Measurements from ENCODE around the gene PCID2. TPM values are rescaled to one million over a fixed set of nuclear protein-coding genes. Genes with fewer than 3 reads are reported as not detected.

PCID2 gene
- total RNA-seq, 1 donor from 2014 or later = 53.4 TPM

GRCh38 chr13:113150550-113151365 lies 57.7 kb downstream of the PCID2 start:
- no peak for DNase-seq (ENCODE audit: low read depth, low spot score)

- no peak for DNase-seq (ENCODE audit: low read depth, low spot score)
These were observed 58.5 kb downstream of the PCID2 start for GRCh38 chr13:113149711-113150549.

GRCh38 chr13:113148940-113149503 lies 59.4 kb downstream of the PCID2 start:
- DNase-seq (ENCODE audit: low read depth, low spot score) = no peak

- no peak for DNase-seq (ENCODE audit: low read depth, low spot score)
These were observed 60.1 kb downstream of the PCID2 start for GRCh38 chr13:113148407-113148806.

GRCh38 chr13:113147206-113147605 lies 61.3 kb downstream of the PCID2 start:
- DNase-seq (ENCODE audit: low read depth, low spot score) = no peak

- DNase-seq (ENCODE audit: low read depth, low spot score) = no peak
These were observed 61.7 kb downstream of the PCID2 start for GRCh38 chr13:113146750-113147149.

GRCh38 chr13:113145911-113146598 lies 62.4 kb downstream of the PCID2 start:
- DNase-seq (ENCODE audit: low read depth, low spot score) = no peak

- DNase-seq (ENCODE audit: low read depth, low spot score) = no peak
These were observed 63.0 kb downstream of the PCID2 start for GRCh38 chr13:113145496-113145895.

- DNase-seq (ENCODE audit: low read depth, low spot score) = no peak
These were observed 64.2 kb downstream of the PCID2 start for GRCh38 chr13:113144255-113144629.

- no peak for DNase-seq (ENCODE audit: low read depth, low spot score)
These were observed 64.8 kb downstream of the PCID2 start for GRCh38 chr13:113143466-113144254.

- no peak for DNase-seq (ENCODE audit: low read depth, low spot score)
These were observed 65.6 kb downstream of the PCID2 start for GRCh38 chr13:113142876-113143275.

- DNase-seq (ENCODE audit: low read depth, low spot score) = no peak
These were observed 66.9 kb downstream of the PCID2 start for GRCh38 chr13:113141601-113141970.

- no peak for DNase-seq (ENCODE audit: low read depth, low spot score)
These were observed 67.5 kb downstream of the PCID2 start for GRCh38 chr13:113140677-113141600.

GRCh38 chr13:113139577-113139976 lies 68.9 kb downstream of the PCID2 start:
- no peak for DNase-seq (ENCODE audit: low read depth, low spot score)

- DNase-seq (ENCODE audit: low read depth, low spot score) = no peak
These were observed 69.5 kb downstream of the PCID2 start for GRCh38 chr13:113138792-113139551.

GRCh38 chr13:113137691-113138298 lies 70.7 kb downstream of the PCID2 start:
- no peak for DNase-seq (ENCODE audit: low read depth, low spot score)

- DNase-seq (ENCODE audit: low read depth, low spot score) = no peak
These were observed 73.1 kb downstream of the PCID2 start for GRCh38 chr13:113135281-113135760.

Measured in pulmonary artery endothelial cell (primary cell).